ENCODE measurements around the gene SECTM1.

GRCh38 chr17:82278308-82278707, 55.3 kb downstream of the SECTM1 start:
- TF ChIP-seq CTCF (IDR thresholded peaks at IDR 0.05; ENCODE audit: insufficient read depth, low read depth, low read length) (no peak), EZH2 (IDR thresholded peaks at IDR 0.05; ENCODE audit: insufficient read depth, low read length) (no peak)
